OCI-LY1 (cell line): ENCODE data around the gene IP6K3.

Experiments
- H2AFZ ChIP-seq: fragments of 200-600 bp; sonication (generic), shearing (Covaris generic); 2 replicates; pipeline ENCODE4 v1.6.0; 2014; ENCODE audit warnings: antibody characterized with exemption, mild to moderate bottlenecking, low read length
- H3F3A ChIP-seq: fragments of 200-600 bp; sonication (generic), shearing (Covaris generic); 2 replicates; pipeline ENCODE4 v1.6.0; 2014; ENCODE audit warnings: mild to moderate bottlenecking, antibody characterized with exemption, low read length, moderate library complexity; ENCODE audit not compliant: insufficient read depth
- H3K27ac ChIP-seq: fragments of 200-600 bp; sonication (generic); 2 replicates; pipeline ENCODE4 v1.5.1; 2014; ENCODE audit warnings: low read length, mixed run types, mild to moderate bottlenecking, low read depth; ENCODE audit not compliant: poor library complexity, severe bottlenecking
- H3K27me3 ChIP-seq: fragments of 200-600 bp; sonication (generic); 2 replicates; pipeline ENCODE4 v1.6.0; 2014; ENCODE audit warnings: antibody characterized with exemption, mild to moderate bottlenecking, low read length, moderate library complexity; ENCODE audit not compliant: insufficient read depth
- H3K36me3 ChIP-seq: fragments of 200-600 bp; sonication (generic); 2 replicates; pipeline ENCODE4 v1.6.1; 2014; ENCODE audit warnings: mild to moderate bottlenecking, antibody characterized with exemption, low read length, moderate library complexity, mixed read lengths; ENCODE audit not compliant: insufficient read depth
- H3K4me1 ChIP-seq: fragments of 200-600 bp; sonication (generic); 2 replicates; pipeline ENCODE4 v1.5.1; 2014; ENCODE audit warnings: mild to moderate bottlenecking, low read length, moderate library complexity; ENCODE audit not compliant: insufficient read depth, severe bottlenecking
- H3K4me2 ChIP-seq: fragments of 200-600 bp; sonication (generic), shearing (Covaris generic); 2 replicates; pipeline ENCODE4 v1.6.1; 2014; ENCODE audit warnings: low read length
- H3K4me3 ChIP-seq: fragments of 200-600 bp; sonication (generic); 2 replicates; pipeline ENCODE4 v1.5.1; 2014; ENCODE audit warnings: low read length, low read depth, mild to moderate bottlenecking, mixed read lengths; ENCODE audit not compliant: poor library complexity, severe bottlenecking
- H3K79me2 ChIP-seq: fragments of 200-600 bp; shearing (Covaris generic); 2 replicates; pipeline ENCODE4 v1.6.1; 2016; ENCODE audit warnings: mixed run types, low read length, mixed read lengths; ENCODE audit not compliant: insufficient read depth
- H3K9ac ChIP-seq: fragments of 200-600 bp; sonication (generic), shearing (Covaris generic); 2 replicates; pipeline ENCODE4 v1.6.1; 2014; ENCODE audit warnings: mild to moderate bottlenecking, low read length, mixed read lengths
- H3K9me2 ChIP-seq: fragments of 200-600 bp; sonication (generic), shearing (Covaris generic); 2 replicates; pipeline ENCODE4 v1.6.1; 2014; ENCODE audit warnings: low read depth, mild to moderate bottlenecking, low read length, mixed read lengths
- H3K9me3 ChIP-seq: fragments of 200-600 bp; shearing (Covaris generic); 2 replicates; pipeline ENCODE4 v1.6.1; 2014; ENCODE audit warnings: low read length, mixed read lengths
- H4K20me1 ChIP-seq: fragments of 200-600 bp; sonication (generic), shearing (Covaris generic); 2 replicates; pipeline ENCODE4 v1.6.0; 2016; ENCODE audit warnings: mild to moderate bottlenecking, low read length; ENCODE audit not compliant: insufficient read depth
- EZH2 ChIP-seq: fragments of 200-600 bp; sonication (generic), shearing (Covaris generic); IDR thresholded peaks from 2 replicates; pipeline ENCODE4 v1.8.0; 2017; ENCODE audit warnings: borderline replicate concordance, mixed run types, mild to moderate bottlenecking, antibody characterized with exemption, low read length, moderate library complexity, mixed read lengths
- TF ChIP-seq, protein P1 (sequence below): fragments of 200-600 bp; sonication (generic), shearing (Covaris generic); IDR thresholded peaks from 2 replicates; pipeline ENCODE4 v1.5.1; 2017; ENCODE audit warnings: mild to moderate bottlenecking, antibody characterized with exemption, low read length, moderate library complexity, mixed read lengths

IP6K3 gene

DNA sequence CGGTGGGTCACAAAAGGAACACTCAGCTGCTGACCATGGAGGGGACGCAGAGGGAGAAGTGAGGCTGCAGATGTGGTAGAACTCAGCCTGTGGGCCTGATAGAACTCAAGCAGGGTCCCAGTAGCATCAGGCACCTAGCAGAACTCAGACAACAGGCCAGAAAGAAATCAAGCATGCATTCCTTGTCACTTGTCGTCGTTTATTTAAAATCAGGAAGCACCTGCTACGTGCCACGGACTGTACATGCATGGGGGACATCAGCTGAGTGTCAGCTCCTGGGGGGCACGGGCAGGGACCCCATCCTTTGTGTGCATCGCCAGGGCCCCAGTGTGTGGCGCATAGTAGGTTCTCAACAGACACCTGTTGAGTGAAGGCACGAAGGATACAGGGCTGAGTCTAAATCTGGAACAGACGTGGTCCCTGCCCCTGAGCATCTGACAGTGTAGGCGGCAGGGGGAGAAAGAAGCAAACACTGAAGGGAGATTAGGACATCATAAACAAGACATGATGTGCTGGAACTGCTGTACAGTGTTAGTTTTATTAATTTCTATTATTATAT lies 67.7 kb downstream of the IP6K3 start:
- H3K9ac ChIP-seq = no peak overlapping the region

DNA sequence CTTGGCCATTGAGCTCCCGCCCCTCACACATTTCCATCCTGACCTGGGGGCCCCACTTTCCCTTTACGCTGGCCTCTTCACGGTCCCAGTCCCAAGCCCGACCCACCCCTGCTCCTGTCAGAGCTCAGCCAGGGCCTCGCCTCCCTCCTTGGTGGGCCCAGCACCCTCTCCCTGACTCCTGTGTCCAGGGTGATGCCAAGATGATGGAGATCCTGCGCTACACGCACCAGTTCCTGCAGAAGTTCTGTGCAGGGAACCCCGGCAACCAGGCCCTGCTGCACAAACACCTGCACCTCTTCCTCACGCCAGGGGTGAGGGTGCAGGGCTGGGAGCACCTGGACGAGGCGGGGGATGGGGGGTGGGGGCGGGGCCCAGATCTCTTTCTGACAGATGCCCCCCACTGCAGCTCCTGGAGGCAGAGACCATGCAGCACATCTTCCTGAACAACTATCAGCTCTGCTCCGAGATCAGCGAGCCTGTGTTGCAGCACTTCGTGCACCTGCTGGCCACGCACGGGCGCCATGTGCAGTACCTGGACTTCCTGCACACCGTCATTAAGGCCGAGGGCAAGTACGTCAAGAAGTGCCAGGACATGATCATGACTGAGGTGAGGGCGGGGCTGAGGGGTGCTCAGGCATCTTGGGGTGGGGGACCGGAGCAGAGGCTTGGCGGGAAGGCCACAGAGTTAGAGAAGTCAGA lies 68.3 kb downstream of the IP6K3 start:
- Histone ChIP-seq H3K9me2 (no peaks in the 10 kb centered on the region), H3K4me1 (no peaks in the 10 kb centered on the region), H4K20me1 (no peaks in the 10 kb centered on the region), H3K4me2 (no peak overlapping the region), H3K79me2 (no peaks in the 10 kb centered on the region), H3K27me3 (no peaks in the 10 kb centered on the region), H3K4me3 (no peak overlapping the region), H3K27ac (no peak overlapping the region), H3K9ac (no peak overlapping the region), H3F3A (no peaks in the 10 kb centered on the region), H2AFZ (no peak overlapping the region), H3K36me3 (peaks cover 95% of the 10 kb centered on the region), H3K9me3 (no peaks in the 10 kb centered on the region)
- TF ChIP-seq, protein P1, sequence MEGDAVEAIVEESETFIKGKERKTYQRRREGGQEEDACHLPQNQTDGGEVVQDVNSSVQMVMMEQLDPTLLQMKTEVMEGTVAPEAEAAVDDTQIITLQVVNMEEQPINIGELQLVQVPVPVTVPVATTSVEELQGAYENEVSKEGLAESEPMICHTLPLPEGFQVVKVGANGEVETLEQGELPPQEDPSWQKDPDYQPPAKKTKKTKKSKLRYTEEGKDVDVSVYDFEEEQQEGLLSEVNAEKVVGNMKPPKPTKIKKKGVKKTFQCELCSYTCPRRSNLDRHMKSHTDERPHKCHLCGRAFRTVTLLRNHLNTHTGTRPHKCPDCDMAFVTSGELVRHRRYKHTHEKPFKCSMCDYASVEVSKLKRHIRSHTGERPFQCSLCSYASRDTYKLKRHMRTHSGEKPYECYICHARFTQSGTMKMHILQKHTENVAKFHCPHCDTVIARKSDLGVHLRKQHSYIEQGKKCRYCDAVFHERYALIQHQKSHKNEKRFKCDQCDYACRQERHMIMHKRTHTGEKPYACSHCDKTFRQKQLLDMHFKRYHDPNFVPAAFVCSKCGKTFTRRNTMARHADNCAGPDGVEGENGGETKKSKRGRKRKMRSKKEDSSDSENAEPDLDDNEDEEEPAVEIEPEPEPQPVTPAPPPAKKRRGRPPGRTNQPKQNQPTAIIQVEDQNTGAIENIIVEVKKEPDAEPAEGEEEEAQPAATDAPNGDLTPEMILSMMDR = no peak
- no peak for TF ChIP-seq EZH2

More for the DNA sequence above, 67.7 kb downstream of the IP6K3 start:
- Histone ChIP-seq H3K9me3 (no peaks in the 10 kb centered on the region), H3F3A (no peaks in the 10 kb centered on the region), H3K27me3 (no peaks in the 10 kb centered on the region), H3K4me2 (no peak overlapping the region), H3K27ac (no peak overlapping the region), H3K4me3 (no peak overlapping the region), H3K9me2 (no peaks in the 10 kb centered on the region), H3K79me2 (no peaks in the 10 kb centered on the region), H2AFZ (no peak overlapping the region), H4K20me1 (no peaks in the 10 kb centered on the region), H3K36me3 (peaks cover 95% of the 10 kb centered on the region), H3K4me1 (no peaks in the 10 kb centered on the region)
- TF ChIP-seq, protein P1 = no peak
- no peak for TF ChIP-seq EZH2

DNA sequence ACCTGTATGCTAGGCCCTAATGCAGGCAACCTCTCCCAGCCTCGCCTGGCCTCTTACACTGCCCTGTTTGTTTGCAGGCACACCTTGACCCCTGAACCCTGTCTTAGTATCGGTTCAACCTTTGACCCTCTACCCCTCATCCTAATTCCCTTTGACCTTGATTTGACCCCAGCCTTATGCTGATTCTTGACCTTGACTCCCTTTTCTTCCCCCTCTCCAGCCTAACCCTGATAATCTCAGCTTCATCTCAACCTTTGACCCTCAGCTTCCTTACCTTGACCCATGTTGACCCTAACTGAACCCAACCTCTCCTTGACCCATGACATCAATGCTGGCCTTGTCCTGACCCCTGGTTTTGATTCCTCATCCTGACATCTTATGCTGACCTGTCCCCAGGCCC lies 69.0 kb downstream of the IP6K3 start:
- no peaks in the 10 kb centered on the region for H3K4me1 ChIP-seq
- no peaks in the 10 kb centered on the region for H3K9me3 ChIP-seq
- H3K27me3 ChIP-seq = no peaks in the 10 kb centered on the region
- H3K27ac ChIP-seq = no peak overlapping the region
- no peaks in the 10 kb centered on the region for H3K79me2 ChIP-seq
- peaks cover 95% of the 10 kb centered on the region for H3K36me3 ChIP-seq
- no peak overlapping the region for H3K4me2 ChIP-seq
- TF ChIP-seq, protein P1 = no peak
- TF ChIP-seq EZH2 = no peak
- no peaks in the 10 kb centered on the region for H3F3A ChIP-seq
- no peaks in the 10 kb centered on the region for H4K20me1 ChIP-seq
- no peak overlapping the region for H3K4me3 ChIP-seq
- no peak overlapping the region for H2AFZ ChIP-seq
- no peak overlapping the region for H3K9ac ChIP-seq
- H3K9me2 ChIP-seq = no peaks in the 10 kb centered on the region
